SH-SY5Y (cell line): ENCODE measurements around the gene PHLDA2.

Experiments
- GATA2 ChIP-seq: IDR thresholded peaks from 2 replicates; pipeline ENCODE4 v1.6.1; 2011; ENCODE audit warnings: mild to moderate bottlenecking, low read depth, low read length
- GATA3 ChIP-seq: IDR thresholded peaks from 2 replicates; pipeline ENCODE4 v1.6.1; 2011; ENCODE audit warnings: low read depth, mild to moderate bottlenecking, low read length, moderate library complexity

Gene PHLDA2

DNA sequence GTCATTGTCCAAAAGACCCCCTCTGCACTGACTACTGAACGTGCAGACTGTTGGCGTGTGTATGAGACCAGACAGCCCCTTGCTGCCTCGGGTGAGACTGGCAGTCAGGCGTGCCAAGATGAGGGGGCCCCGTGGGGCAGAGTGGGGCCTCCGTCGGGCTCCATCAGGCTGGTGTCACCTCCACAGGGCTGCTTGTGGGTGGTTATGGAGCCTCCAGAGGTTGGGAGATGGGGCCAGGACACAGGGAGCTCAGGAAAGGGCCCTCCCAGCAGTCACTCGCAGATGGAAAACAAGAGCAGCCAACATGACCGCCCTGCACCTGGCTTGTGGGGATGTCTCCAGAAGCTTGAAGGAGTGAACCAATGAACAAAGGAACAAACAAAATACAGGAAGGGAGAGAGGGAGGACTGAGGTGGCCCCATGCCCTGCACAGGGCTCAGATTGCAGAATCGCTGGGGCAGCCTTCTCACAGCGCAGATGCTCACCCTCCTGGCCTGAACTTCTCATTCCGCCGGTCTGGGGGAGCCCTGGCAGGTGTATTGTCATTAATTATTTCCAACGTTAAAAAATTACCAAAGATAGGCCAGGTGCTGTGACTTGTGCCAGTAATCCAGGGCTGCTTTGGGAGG lies 5.5 kb upstream of the PHLDA2 start:
- TF ChIP-seq GATA2 (no peak), GATA3 (no peak)

DNA sequence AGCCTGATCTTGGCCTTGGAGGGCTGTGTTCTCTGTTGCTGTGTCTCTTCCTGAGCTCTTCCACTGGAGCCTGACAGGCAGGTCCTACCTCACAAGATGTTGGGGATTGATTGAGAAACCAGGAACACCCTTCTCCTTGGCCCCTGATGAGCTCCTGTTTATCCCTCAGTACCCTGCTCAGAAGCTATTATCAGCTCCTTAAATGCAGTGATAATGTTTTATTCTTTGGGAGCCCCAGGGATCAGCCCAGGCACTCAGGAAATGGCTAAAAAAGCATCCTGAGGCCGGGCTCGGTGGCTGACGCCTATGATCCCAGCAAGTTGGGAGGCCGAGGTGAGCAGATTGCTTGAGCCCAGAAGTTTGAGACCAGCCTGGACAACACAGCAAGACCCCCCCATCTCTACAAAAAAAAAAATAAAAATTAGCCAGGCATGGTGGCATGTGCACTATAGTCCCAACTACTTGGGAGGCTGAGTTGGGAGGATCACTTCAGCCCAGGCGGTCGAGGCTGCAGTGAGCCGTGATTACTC lies 4.9 kb upstream of the PHLDA2 start:
- TF ChIP-seq GATA3 (no peak), GATA2 (no peak)

DNA sequence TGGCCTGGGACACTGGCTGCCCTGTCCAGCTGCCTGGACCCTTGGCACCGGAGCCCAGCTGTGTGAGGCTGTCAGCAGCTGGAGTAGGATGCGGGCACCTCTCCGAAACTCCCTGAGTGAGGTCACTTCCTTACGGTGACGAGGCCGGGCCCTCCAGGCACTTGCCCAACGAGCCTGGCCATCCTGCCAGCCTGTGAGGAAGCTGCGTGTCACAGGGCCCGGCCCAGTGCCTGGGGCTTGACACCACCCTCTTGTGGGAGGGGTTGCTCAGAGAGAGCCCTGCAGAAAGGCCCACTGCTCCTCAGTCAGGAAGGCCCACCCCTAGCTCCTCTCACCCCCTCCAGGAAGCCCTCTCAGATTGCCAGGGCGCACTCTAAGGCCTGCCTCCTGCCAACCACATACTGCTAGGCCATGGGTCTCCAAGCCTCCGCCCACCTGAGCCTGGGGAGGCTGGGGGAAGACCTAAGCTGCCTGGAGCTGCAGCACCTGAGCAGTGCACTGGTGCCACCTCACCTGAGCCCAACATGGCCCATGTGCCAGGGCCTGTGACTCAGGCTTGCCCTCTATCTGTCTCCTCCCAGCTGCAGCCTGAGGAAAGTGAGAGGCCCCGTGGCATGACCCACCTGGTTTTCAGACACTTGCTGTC lies 4.3 kb upstream of the PHLDA2 start:
- TF ChIP-seq GATA2 (no peak), GATA3 (no peak)

DNA sequence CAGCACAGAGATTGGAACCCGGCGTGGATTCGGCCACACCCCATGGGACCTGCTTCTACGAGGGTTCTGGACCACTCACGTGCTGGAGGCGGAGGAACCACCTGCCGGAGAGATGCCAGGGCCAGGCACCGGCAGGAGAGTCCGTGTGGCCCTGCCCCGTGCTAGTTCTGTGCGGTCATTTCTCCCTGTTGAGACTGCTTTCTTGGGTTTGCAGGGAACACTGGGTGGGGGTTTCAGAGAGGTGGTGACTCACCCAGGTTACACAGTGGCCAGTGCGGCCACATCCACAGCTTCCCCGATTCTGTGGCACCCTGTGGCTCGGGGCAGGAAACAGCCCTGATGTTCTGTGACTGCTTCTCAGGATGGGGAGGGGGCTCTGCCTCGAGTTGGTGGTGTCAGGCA lies 3.6 kb upstream of the PHLDA2 start:
- TF ChIP-seq GATA2 (no peak), GATA3 (no peak)

DNA sequence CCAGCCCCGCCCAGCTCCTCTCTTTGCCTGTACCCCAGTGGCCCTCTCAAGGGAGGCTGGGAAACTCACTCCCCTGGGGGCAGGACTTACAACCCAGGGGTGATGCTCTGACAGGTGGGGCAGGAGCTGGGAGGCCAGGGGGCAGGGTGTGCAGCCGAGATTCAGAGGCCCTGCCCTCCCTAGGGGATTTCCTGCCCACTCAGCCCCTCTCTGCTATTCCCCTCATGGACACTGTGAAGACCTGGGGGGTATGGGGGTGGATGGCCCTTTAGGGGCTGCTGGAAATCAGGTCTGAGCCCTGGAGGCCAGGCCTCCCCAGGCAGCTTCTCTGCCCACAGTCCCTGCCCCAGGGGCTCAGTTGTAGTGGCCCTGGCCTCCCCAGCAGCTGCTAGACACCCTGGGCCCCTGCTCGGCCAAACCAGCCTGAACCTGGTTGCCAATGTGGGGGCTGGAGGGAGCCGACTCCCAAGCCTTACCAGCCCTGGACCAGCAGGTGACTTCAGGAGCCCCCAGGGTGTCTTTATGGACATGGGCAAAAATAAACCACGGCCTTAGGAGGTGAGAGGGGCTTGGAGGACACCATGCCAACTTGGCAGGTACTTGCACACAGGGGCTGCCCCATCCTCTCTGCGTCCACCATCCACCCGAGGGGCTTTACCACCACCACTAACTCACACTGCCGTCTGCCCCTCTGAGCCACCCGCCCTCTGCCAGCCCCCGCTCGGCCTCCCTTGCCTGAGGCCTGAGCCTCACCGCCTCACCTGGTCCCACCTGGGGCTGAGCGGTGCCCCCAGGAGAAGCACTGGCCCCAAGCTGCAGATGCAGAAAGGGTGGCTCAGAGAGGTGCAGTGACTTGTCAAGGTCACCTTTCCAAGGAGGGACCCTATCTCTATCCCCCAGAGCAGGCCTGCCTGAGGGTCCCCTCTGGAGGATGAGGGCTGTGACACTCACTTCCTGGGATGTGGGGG lies 2.8 kb upstream of the PHLDA2 start:
- TF ChIP-seq GATA2 (no peak), GATA3 (no peak)

DNA sequence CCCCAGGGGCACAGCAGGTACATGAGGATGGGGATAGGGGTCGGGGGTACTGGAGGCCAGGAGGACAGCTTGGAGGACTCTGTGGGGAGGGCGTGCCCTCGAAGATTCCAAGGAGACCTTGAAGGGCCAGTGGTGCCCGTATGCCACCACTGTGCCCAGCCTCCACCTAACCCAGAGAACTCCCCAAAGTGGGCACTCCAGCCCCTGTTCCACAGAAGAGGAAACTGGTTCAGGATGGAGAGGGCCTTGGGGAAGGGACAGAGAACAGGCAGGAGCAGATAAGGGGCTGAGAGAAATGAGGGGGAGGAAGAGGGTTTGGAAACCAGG lies 2.2 kb upstream of the PHLDA2 start:
- TF ChIP-seq GATA3 = no peak
- TF ChIP-seq GATA2 = no peak

DNA sequence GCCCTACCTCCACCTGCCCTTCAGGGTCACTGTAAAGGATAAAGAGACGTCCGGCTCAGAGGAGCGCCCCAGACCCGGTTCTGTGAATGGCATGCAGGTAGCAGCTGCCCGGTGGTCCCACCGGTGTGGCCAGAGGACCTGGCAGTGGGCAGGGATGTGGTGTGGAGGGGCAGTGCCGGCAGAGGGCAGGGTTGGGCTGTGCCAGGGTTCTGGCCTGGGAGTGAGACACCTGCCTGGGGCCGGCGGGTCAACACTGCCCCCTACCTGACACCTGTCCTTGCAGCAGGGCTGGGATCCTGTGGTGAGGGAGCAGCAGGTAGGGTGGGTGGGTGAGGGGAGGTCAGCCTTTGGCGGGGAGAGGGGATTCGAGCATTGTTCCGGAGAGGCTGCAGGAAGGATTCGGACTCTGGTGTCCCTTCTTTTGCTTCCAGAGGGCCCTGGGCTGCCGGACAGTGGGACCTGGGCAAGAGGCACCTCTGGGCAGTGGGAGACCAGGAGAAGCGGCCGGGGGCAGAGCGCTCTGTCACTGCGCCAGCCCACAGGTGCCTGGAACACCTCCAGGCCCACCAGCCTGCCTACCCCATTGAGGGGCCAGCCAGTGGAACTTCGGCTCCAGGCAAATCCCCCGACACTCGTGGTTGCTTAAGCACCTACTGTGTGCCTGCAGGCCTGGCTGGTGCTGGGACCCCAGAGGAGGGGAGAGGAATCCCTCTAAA lies 1.6 kb upstream of the PHLDA2 start:
- TF ChIP-seq GATA3 (no peak), GATA2 (no peak)

DNA sequence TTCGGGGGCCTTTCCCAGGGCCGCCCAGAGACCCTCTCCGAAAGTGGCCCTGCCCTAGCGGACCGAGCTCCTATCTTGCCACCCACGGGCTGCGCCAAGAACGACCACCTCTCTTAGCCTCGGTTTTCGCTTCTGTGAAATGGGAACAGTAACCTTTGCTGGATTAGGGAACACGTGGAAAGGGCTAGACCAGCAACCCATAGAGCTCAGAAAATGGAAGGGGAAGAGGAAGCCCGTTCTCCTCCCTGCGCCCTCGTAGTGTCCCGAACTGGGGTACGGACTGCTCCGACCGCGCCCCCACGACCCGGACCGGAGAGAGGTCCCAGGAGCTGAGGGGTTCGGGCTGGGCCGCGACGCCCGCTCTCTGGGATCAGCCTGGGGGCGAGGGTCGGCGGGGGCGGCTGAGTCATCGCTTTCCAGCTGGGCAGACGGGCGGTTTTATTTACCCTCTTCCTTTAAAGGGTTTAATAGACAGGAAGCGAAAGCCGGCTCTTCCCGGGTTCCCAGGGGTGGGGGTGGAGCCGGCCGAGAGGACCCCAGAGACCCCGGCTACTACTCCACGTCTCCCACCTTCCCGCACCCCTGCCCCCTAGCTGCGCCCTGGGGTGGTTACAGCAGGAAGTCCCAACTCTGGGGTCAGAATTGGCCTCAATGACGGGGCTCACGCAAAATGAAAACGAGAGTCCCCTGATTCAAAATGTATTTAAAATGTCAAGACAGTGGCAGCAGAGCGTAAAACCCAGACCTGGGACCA lies 907 bp upstream of the PHLDA2 start:
- TF ChIP-seq GATA2 (no peak), GATA3 (no peak)

DNA sequence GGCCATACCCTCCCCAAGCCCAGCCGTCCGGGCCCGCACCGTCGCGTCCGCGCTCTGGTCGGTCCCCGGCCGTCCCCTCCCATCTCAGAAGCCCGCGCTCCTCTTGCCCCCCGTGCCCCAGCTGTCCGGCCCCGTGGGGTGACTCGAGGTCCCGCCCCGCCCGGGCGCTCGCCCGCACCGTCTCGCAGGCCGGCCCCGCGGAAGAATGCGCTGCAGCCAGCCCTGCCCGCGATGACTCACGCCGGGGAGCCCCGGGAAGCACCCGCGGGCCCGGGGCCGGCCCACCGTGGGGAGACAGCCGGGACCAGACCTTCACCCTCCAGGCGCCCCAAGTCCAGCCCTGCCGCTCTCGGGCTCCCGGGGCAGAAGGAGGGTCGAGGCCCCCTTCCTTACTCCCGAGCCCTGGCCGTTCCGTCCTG lies 320 bp upstream of the PHLDA2 start:
- TF ChIP-seq GATA2 (no peak), GATA3 (no peak)

DNA sequence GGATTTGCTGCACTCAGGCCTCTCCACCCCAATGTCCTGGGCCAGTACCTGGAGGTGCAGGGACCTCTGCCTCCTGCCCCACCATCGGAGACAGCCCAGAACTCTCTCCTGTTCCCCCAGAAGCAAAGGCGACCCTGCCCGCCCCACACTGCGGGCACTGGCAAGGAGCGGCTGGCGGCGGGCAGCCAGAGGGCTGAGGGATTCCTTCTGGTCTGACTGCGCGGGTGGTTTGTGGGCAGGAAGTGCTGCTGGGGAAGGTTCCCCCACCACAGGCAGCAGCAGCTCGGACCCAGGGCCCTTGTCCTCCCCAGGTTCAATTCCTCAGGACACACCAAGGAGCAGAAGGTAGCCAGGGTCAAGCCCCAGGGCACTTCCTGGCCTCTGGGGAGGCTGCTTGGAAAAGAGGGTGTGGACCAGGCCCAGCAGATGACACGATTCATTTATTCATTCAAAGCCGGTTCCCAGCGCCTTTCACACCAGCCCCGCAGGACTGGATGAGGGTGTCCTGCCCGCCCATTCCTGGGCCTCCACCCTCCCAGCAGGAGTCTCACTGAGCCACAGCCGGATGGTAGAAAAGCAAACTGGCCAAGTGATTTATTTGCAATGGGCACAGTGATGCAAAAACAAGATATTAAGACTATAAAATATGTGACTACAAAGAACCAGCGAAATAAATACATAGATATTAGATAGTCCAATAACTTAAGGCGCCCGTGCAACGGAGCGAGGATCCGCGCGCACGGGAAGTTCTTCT lies 1.2 kb downstream of the PHLDA2 start:
- no peak for TF ChIP-seq GATA3
- TF ChIP-seq GATA2 = no peak

DNA sequence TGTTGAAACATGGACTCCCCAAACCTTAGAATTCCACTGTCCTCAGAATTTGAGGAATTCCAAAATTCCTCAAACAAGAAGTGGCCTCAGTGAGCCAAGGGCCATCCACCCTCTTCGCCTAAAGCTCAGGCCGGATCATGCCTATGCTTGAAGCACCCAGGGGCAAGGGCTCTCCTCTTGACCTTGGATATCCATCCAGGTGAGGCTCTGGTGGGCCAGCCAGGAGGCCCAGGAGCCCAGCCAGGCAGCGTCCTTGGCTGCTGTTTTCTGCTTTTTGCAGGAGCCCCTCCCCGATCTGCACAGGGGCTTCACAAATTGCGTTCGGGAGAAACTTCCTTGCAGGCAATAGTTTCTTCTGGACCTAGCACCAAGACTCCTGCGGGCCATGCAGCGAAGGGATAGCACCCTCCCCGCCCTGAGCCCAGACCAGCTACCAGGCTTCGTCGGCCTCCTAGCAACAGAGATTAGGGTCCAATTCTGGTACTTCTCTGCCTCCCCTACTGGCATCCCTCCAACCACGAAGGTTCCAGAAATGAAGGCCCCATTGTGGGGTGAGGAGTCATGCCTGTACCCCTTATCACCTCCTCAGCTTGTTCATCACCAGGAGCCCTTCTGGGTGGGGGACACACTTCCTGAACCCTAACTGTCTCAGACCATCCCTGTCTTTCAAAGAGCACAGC lies 2.0 kb downstream of the PHLDA2 start:
- TF ChIP-seq GATA2 = no peak
- no peak for TF ChIP-seq GATA3

DNA sequence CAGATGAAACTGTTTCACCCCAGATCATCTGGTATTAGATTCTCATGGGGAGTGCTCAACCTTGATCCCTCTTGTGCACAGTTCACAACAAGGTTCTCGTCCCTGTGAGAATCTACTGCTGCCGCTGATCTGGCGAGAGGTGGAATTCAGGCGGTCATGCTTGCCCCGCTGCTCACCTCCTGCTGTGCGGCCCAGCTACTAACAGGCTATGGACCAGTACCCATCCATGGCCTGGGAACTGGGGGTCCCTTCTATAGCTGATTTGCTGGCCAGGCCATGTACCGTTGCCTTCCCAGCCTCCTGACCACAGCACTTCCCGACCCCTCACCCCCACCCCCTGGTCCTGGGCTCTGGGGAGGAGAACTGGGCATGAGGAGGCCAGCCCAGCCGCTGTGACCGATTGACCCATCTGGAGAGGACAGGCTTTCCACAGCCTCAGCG lies 2.6 kb downstream of the PHLDA2 start:
- TF ChIP-seq GATA3 (no peak), GATA2 (no peak)
